Hepatocyte (in vitro differentiated cells): ENCODE measurements around the gene ERGIC2.
"Not testable (repeated sequence)": the region's sequence is repeated elsewhere in the genome, so short reads cannot be mapped to it uniquely, and the experiment has no call there.

Experiments used
- CTCF ChIP-seq: fragments of 200-600 bp; sonication (generic); IDR thresholded peaks from 2 replicates; pipeline ENCODE4 v1.5.1; 2016; ENCODE audit warnings: antibody characterized with exemption, mild to moderate bottlenecking; ENCODE audit not compliant: poor library complexity
- EZH2 ChIP-seq: fragments of 200-600 bp; sonication (generic); IDR thresholded peaks from 2 replicates; pipeline ENCODE4 v1.6.1; 2016; ENCODE audit warnings: antibody characterized with exemption, mild to moderate bottlenecking, borderline replicate concordance
- EZH2phosphoT487 ChIP-seq: fragments of 200-600 bp; sonication (generic); IDR thresholded peaks from one replicate; pipeline ENCODE4 v1.6.1; 2018; ENCODE audit warnings: antibody characterized with exemption, mild to moderate bottlenecking, low read depth, moderate library complexity; ENCODE audit not compliant: unreplicated experiment, severe bottlenecking

GRCh38 chr12:29290475-29290874, 90.5 kb downstream of the ERGIC2 start:
- TF ChIP-seq CTCF, EZH2, EZH2phosphoT487: not testable (repeated sequence)
